IPS-20b (cell line): ENCODE data around the gene TRAK1.

Experiments
- H3K27ac ChIP-seq: one replicate; pipeline ENCODE4 v1.5.1; 2013; ENCODE audit warnings: low read length
- H3K27me3 ChIP-seq: 2 replicates; pipeline ENCODE4 v1.6.1; 2013; ENCODE audit warnings: mild to moderate bottlenecking, low read length, inconsistent platforms; ENCODE audit not compliant: insufficient read depth
- H3K36me3 ChIP-seq: 2 replicates; pipeline ENCODE4 v1.6.1; 2013; ENCODE audit warnings: low read depth, mild to moderate bottlenecking, inconsistent platforms, low read length, moderate library complexity; ENCODE audit not compliant: insufficient read depth
- H3K4me1 ChIP-seq: 2 replicates; pipeline ENCODE4 v1.6.1; 2013; ENCODE audit warnings: mild to moderate bottlenecking, control low read depth, inconsistent platforms, low read length, moderate library complexity; ENCODE audit not compliant: insufficient read depth
- H3K4me3 ChIP-seq: 2 replicates; pipeline ENCODE4 v1.5.1; 2013; ENCODE audit warnings: mild to moderate bottlenecking, low read length, inconsistent platforms
- H3K9ac ChIP-seq: 2 replicates; pipeline ENCODE4 v1.6.1; 2013; ENCODE audit warnings: low read depth, mild to moderate bottlenecking, inconsistent platforms, low read length, moderate library complexity
- H3K9me3 ChIP-seq: 2 replicates; pipeline ENCODE4 v1.6.1; 2013; ENCODE audit warnings: mild to moderate bottlenecking, low read depth, low read length, inconsistent platforms; ENCODE audit not compliant: insufficient read depth

The TRAK1 gene

GRCh38 chr3:42133500-42134298 lies 42.5 kb downstream of the TRAK1 start:
- H3K36me3 ChIP-seq = no peaks in the 10 kb centered on the region
- H3K27me3 ChIP-seq = no peaks in the 10 kb centered on the region
- peaks cover 6% of the 10 kb centered on the region for H3K4me1 ChIP-seq
- no peak overlapping the region for H3K27ac ChIP-seq
- H3K9ac ChIP-seq = no peak overlapping the region
- H3K4me3 ChIP-seq = no peak overlapping the region
- no peaks in the 10 kb centered on the region for H3K9me3 ChIP-seq

- H3K27ac ChIP-seq = no peak overlapping the region
- no peak overlapping the region for H3K4me3 ChIP-seq
- no peak overlapping the region for H3K9ac ChIP-seq
- H3K36me3 ChIP-seq = no peaks in the 10 kb centered on the region
- peaks cover 3% of the 10 kb centered on the region; the same call in 1 of the 2 replicates for H3K4me1 ChIP-seq
- no peaks in the 10 kb centered on the region for H3K9me3 ChIP-seq
- no peaks in the 10 kb centered on the region for H3K27me3 ChIP-seq
These were observed 43.8 kb downstream of the TRAK1 start for GRCh38 chr3:42134867-42135464.

- Histone ChIP-seq H3K27me3 (no peaks in the 10 kb centered on the region), H3K36me3 (no peaks in the 10 kb centered on the region), H3K27ac (no peak overlapping the region), H3K4me1 (no peaks in the 10 kb centered on the region), H3K9me3 (no peaks in the 10 kb centered on the region), H3K9ac (no peak overlapping the region), H3K4me3 (no peak overlapping the region)
These were observed 48.7 kb downstream of the TRAK1 start for GRCh38 chr3:42139621-42140453.

GRCh38 chr3:42140665-42141203 lies 49.6 kb downstream of the TRAK1 start:
- Histone ChIP-seq H3K9me3 (no peaks in the 10 kb centered on the region), H3K36me3 (no peaks in the 10 kb centered on the region), H3K4me1 (no peaks in the 10 kb centered on the region), H3K27ac (no peak overlapping the region), H3K4me3 (no peak overlapping the region), H3K9ac (no peak overlapping the region), H3K27me3 (no peaks in the 10 kb centered on the region)

- no peak overlapping the region for H3K4me3 ChIP-seq
- H3K27ac ChIP-seq = no peak overlapping the region
- H3K9ac ChIP-seq = no peak overlapping the region
- H3K4me1 ChIP-seq = no peaks in the 10 kb centered on the region
- no peaks in the 10 kb centered on the region for H3K27me3 ChIP-seq
- H3K9me3 ChIP-seq = no peaks in the 10 kb centered on the region
- H3K36me3 ChIP-seq = no peaks in the 10 kb centered on the region
These were observed 52.3 kb downstream of the TRAK1 start for GRCh38 chr3:42143440-42143839.

GRCh38 chr3:42144209-42144608 lies 53.1 kb downstream of the TRAK1 start:
- H3K4me3 ChIP-seq = no peak overlapping the region
- H3K27ac ChIP-seq = no peak overlapping the region
- no peak overlapping the region for H3K9ac ChIP-seq
- H3K36me3 ChIP-seq = no peaks in the 10 kb centered on the region
- H3K27me3 ChIP-seq = no peaks in the 10 kb centered on the region
- H3K4me1 ChIP-seq = no peaks in the 10 kb centered on the region
- no peaks in the 10 kb centered on the region for H3K9me3 ChIP-seq

GRCh38 chr3:42148086-42148848 lies 57.1 kb downstream of the TRAK1 start:
- H3K4me1 ChIP-seq = peaks cover 8% of the 10 kb centered on the region
- H3K4me3 ChIP-seq = no peak overlapping the region

GRCh38 chr3:42148982-42149432 lies 57.9 kb downstream of the TRAK1 start:
- Histone ChIP-seq H3K4me1 (peaks cover 8% of the 10 kb centered on the region), H3K9ac (no peak overlapping the region), H3K27me3 (no peaks in the 10 kb centered on the region), H3K27ac (no peak overlapping the region), H3K9me3 (no peaks in the 10 kb centered on the region), H3K4me3 (no peak overlapping the region), H3K36me3 (no peaks in the 10 kb centered on the region)

More at GRCh38 chr3:42148086-42148848, 57.1 kb downstream of the TRAK1 start:
- Histone ChIP-seq H3K9me3 (no peaks in the 10 kb centered on the region), H3K27ac (no peak overlapping the region), H3K27me3 (no peaks in the 10 kb centered on the region), H3K36me3 (no peaks in the 10 kb centered on the region), H3K9ac (no peak overlapping the region)

- Histone ChIP-seq H3K36me3 (no peaks in the 10 kb centered on the region), H3K27me3 (no peaks in the 10 kb centered on the region), H3K9me3 (no peaks in the 10 kb centered on the region), H3K4me1 (peaks cover 8% of the 10 kb centered on the region), H3K9ac (no peak overlapping the region), H3K4me3 (no peak overlapping the region), H3K27ac (no peak overlapping the region)
These were observed 58.4 kb downstream of the TRAK1 start for GRCh38 chr3:42149532-42149931.

GRCh38 chr3:42149975-42150374 lies 58.8 kb downstream of the TRAK1 start:
- H3K9me3 ChIP-seq = no peaks in the 10 kb centered on the region
- no peaks in the 10 kb centered on the region for H3K27me3 ChIP-seq
- H3K4me3 ChIP-seq = no peak overlapping the region
- peaks cover 8% of the 10 kb centered on the region for H3K4me1 ChIP-seq
- H3K9ac ChIP-seq = no peak overlapping the region
- H3K27ac ChIP-seq = no peak overlapping the region
- H3K36me3 ChIP-seq = no peaks in the 10 kb centered on the region

- no peak overlapping the region for H3K9ac ChIP-seq
- H3K9me3 ChIP-seq = no peaks in the 10 kb centered on the region
- no peaks in the 10 kb centered on the region for H3K27me3 ChIP-seq
- no peak overlapping the region; the same call in 1 of the 2 replicates for H3K4me3 ChIP-seq
- H3K4me1 ChIP-seq = peaks cover 8% of the 10 kb centered on the region
- H3K36me3 ChIP-seq = no peaks in the 10 kb centered on the region
- H3K27ac ChIP-seq = no peak overlapping the region
These were observed 60.5 kb downstream of the TRAK1 start for GRCh38 chr3:42151596-42152168.
